ENCODE measurements around the gene USP32. TPM values are rescaled to one million over a fixed set of nuclear protein-coding genes. Genes with fewer than 3 reads are reported as not detected.

Gene USP32
- total and polyA plus RNA-seq, 12 donors, result 22.0 to 99.3 (median 54.4) TPM

DNA sequence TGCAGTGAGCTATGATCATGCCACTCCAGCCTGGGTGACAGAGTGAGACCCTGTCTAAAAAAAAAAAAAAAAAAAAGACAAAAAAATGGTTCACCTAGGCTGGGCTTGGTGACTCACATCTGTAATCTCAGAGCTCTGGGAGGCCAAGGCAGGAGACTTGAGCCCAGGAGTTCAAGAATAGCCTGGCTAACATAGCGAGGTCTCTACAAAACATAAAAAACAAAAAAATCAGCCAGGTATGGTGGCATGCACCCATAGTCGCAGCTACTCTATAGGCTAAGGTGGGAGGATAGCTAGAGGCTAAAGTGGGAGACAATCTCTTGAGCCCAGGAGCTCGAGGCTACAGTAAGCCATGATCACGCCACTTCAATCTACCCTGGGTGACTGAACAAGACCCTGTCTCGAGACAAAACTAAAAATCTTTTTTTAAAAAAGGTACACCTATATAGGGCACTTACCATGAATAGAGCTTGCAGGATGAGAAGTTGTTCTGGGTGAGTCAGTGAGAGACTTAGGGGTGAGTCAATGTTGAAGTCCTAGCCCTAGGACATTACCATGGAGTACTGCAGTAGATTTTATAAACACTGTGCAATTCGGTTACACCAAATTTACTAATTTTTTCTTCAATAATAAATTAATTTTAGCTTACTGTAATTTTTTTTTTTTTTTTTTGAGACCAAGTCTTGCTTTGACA, 19.0 kb downstream of the USP32 start:
- H3K36me3 ChIP-seq (replicated peaks in 1 of 2), result no peaks in the 10 kb centered on the region
- intact Hi-C loops (cut with DNase I), result no loop called here
- TF ChIP-seq, protein P1, sequence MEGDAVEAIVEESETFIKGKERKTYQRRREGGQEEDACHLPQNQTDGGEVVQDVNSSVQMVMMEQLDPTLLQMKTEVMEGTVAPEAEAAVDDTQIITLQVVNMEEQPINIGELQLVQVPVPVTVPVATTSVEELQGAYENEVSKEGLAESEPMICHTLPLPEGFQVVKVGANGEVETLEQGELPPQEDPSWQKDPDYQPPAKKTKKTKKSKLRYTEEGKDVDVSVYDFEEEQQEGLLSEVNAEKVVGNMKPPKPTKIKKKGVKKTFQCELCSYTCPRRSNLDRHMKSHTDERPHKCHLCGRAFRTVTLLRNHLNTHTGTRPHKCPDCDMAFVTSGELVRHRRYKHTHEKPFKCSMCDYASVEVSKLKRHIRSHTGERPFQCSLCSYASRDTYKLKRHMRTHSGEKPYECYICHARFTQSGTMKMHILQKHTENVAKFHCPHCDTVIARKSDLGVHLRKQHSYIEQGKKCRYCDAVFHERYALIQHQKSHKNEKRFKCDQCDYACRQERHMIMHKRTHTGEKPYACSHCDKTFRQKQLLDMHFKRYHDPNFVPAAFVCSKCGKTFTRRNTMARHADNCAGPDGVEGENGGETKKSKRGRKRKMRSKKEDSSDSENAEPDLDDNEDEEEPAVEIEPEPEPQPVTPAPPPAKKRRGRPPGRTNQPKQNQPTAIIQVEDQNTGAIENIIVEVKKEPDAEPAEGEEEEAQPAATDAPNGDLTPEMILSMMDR (IDR thresholded peaks at IDR 0.05), result no peak
- no peak for TF ChIP-seq POLR2A (IDR thresholded peaks at IDR 0.05)
- H3K4me1 ChIP-seq (replicated peaks in 1 of 2), result peaks cover 0 to 5% of the 10 kb centered on the region in 2 donors
- H3K9me3 ChIP-seq (replicated peaks in 1 of 3), result no peaks in the 10 kb centered on the region
- no peak for DNase-seq
- H3K27me3 ChIP-seq, result no peaks in the 10 kb centered on the region
- H3K27ac ChIP-seq, result no peak overlapping the region
- 87 to 91% (median 89%) methylated on average over 6 of the region's 6 CpGs for WGBS, 4 donors
- no peak overlapping the region for H3K4me3 ChIP-seq

DNA sequence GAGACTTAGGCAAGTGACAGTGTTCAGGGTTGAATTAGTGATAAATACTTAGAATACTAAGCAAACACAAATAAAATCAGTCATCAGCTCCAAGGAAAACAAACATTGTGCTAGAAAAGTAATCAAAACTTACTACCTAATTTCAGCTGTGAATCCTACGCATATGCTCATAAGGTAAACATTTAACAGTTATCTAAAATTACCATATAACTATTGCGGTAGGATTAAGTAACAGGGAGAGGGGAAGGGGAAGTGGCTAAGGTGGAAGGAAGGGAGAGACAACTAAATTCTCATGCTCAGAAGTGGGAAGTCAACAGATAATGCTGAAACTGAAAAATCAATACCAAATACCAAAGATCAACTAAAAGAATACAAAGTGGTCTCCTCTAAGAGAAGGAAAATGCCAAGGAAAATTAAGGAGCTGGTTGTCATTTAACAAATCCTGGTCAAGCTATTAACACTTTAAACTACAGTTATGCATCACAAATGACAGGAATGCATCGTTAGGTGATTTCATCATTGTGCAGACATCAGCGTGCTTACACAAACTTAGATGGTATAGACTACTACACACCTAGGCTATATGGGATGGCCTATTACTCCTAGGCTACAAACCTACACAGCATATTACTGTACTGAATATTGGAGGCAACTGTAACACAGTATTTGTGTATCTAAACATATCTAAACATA, 20.0 kb downstream of the USP32 start:
- DNase-seq, result no peak

DNA sequence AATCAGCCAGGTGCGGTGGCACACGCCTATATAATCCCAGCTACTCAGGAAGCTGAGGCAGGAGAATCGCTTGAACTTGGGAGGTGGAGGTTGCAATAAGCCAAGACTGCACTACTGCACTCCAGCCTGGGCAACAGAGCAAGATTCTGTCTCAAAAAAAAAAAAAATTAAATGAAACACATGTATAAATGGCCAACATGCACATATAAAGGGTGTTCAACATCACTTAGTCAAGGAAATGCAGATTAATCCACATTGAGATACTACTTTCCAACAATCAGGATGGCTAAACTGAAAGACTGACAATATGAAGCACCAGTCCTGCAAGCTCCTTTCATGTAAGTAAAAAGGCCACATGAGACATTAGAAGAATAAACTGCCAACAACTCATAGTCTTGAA, 20.5 kb downstream of the USP32 start:
- no peak for DNase-seq
- 90 to 95% (median 93%) methylated on average over 3 of the region's 3 CpGs for WGBS, 4 donors
- H3K4me3 ChIP-seq, result no peak overlapping the region
- H3K4me1 ChIP-seq (replicated peaks in 1 of 2), result peaks cover 0 to 5% of the 10 kb centered on the region in 2 donors
- H3K36me3 ChIP-seq (replicated peaks in 1 of 2), result no peaks in the 10 kb centered on the region
- intact Hi-C loops (cut with DNase I), result no loop called here
- no peaks in the 10 kb centered on the region for H3K27me3 ChIP-seq
- H3K9me3 ChIP-seq (replicated peaks in 1 of 3), result no peaks in the 10 kb centered on the region
- TF ChIP-seq, protein P1 (IDR thresholded peaks at IDR 0.05), result no peak
- no peak for TF ChIP-seq POLR2A (IDR thresholded peaks at IDR 0.05)
- no peak overlapping the region for H3K27ac ChIP-seq

More for the DNA sequence above, 20.0 kb downstream of the USP32 start:
- Histone ChIP-seq H3K27me3 (no peaks in the 10 kb centered on the region), H3K4me1 (replicated peaks in 1 of 2) (peaks cover 0 to 5% of the 10 kb centered on the region in 2 donors), H3K36me3 (replicated peaks in 1 of 2) (no peaks in the 10 kb centered on the region), H3K27ac (no peak overlapping the region), H3K4me3 (no peak overlapping the region), H3K9me3 (replicated peaks in 1 of 3) (no peaks in the 10 kb centered on the region)
- no peak for TF ChIP-seq POLR2A (IDR thresholded peaks at IDR 0.05)
- TF ChIP-seq, protein P1 (IDR thresholded peaks at IDR 0.05), result no peak
- 71 to 83% (median 76%) methylated on average over 4 of the region's 4 CpGs for WGBS, 4 donors
- intact Hi-C loops (cut with DNase I), result no loop called here

DNA sequence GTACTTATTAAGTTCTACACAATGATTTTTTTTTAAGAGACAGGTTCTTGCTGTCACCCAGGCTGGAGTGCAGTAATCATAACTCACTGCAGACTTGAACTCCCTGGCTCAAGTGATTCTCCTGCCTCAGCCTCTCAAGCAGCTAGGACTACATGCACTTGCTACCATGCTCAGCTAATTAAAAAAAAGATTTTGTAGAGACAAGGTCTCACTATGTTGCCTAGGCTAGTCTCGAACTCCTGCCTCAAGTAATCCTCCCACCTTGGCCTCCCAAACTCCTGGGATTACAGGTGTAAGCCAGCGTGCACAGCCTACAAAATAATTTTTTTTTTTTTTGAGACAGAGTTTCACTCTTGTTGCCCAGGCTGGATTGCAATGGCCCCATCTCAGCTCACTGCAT, 22.2 kb downstream of the USP32 start:
- 97 to 99% (median 98%) methylated on average over 2 of the region's 2 CpGs for WGBS, 4 donors
- no peak for DNase-seq
- Histone ChIP-seq H3K4me1 (replicated peaks in 1 of 2) (peaks cover 0 to 5% of the 10 kb centered on the region in 2 donors), H3K36me3 (replicated peaks in 1 of 2) (no peaks in the 10 kb centered on the region), H3K9me3 (replicated peaks in 1 of 3) (no peaks in the 10 kb centered on the region), H3K27me3 (no peaks in the 10 kb centered on the region), H3K4me3 (no peak overlapping the region), H3K27ac (no peak overlapping the region)
- intact Hi-C loops (cut with DNase I), result no loop called here
- TF ChIP-seq, protein P1 (IDR thresholded peaks at IDR 0.05), result no peak
- TF ChIP-seq POLR2A (IDR thresholded peaks at IDR 0.05), result no peak
